Hepatocyte (in vitro differentiated cells): ENCODE data around the gene CHST15. TPM values are rescaled to one million over a fixed set of nuclear protein-coding genes. Genes with fewer than 3 reads are reported as not detected.
A peak's percentile ranks its signal among the peaks of the same experiment; 100 is the strongest.

ENCODE experiments used
- DNase-seq: peaks from one replicate; pipeline ENCODE4 v3.0.0-alpha.2; 2016; ENCODE audit warnings: low spot score
- H2AFZ ChIP-seq: fragments of 200-600 bp; sonication (generic); 2 replicates; pipeline ENCODE4 v1.6.0; 2016; ENCODE audit warnings: antibody characterized with exemption, mild to moderate bottlenecking
- H3K27ac ChIP-seq: fragments of 200-600 bp; sonication (generic); 2 replicates; pipeline ENCODE4 v1.5.1; 2016; ENCODE audit warnings: mild to moderate bottlenecking
- H3K27me3 ChIP-seq: fragments of 200-600 bp; sonication (generic); 2 replicates; pipeline ENCODE4 v1.6.1; 2016
- H3K36me3 ChIP-seq: fragments of 200-600 bp; sonication (generic); replicated peaks from 2 replicates; pipeline ENCODE4 v1.5.1; 2016; ENCODE audit warnings: low read depth; ENCODE audit not compliant: insufficient read depth
- H3K4me1 ChIP-seq: fragments of 200-600 bp; sonication (generic); 2 replicates; pipeline ENCODE4 v1.5.1; 2016; ENCODE audit warnings: mild to moderate bottlenecking, moderate library complexity; ENCODE audit not compliant: insufficient read depth
- H3K4me2 ChIP-seq: fragments of 200-600 bp; sonication (generic); 2 replicates; pipeline ENCODE4 v1.6.0; 2016
- H3K4me3 ChIP-seq: fragments of 200-600 bp; sonication (generic); 2 replicates; pipeline ENCODE4 v1.5.1; 2016; ENCODE audit warnings: mild to moderate bottlenecking
- H3K79me2 ChIP-seq: fragments of 200-600 bp; sonication (generic); 2 replicates; pipeline ENCODE4 v1.6.0; 2017; ENCODE audit warnings: mild to moderate bottlenecking
- H3K9me2 ChIP-seq: fragments of 200-600 bp; sonication (generic); replicated peaks from 2 replicates; pipeline ENCODE4 v1.6.0; 2017; ENCODE audit warnings: mild to moderate bottlenecking; ENCODE audit not compliant: insufficient read depth
- H3K9me3 ChIP-seq: fragments of 200-600 bp; sonication (generic); 2 replicates; pipeline ENCODE4 v1.5.1; 2016; ENCODE audit warnings: low read depth, mild to moderate bottlenecking
- H4K20me1 ChIP-seq: fragments of 200-600 bp; sonication (generic); 2 replicates; pipeline ENCODE4 v1.6.0; 2016; ENCODE audit warnings: mild to moderate bottlenecking; ENCODE audit not compliant: insufficient read depth, poor library complexity, severe bottlenecking
- EZH2 ChIP-seq: fragments of 200-600 bp; sonication (generic); IDR thresholded peaks from 2 replicates; pipeline ENCODE4 v1.6.1; 2016; ENCODE audit warnings: antibody characterized with exemption, mild to moderate bottlenecking, borderline replicate concordance
- EZH2phosphoT487 ChIP-seq: fragments of 200-600 bp; sonication (generic); IDR thresholded peaks from one replicate; pipeline ENCODE4 v1.6.1; 2018; ENCODE audit warnings: antibody characterized with exemption, mild to moderate bottlenecking, low read depth, moderate library complexity; ENCODE audit not compliant: unreplicated experiment, severe bottlenecking
- whole genome bisulfite sequencing: methylation state at CpG from one replicate; pipeline ENCODE4 v1.1.6; 2016; ENCODE audit warnings: low lambda C conversion rate; ENCODE audit errors: missing lambda C conversion rate; 5-methylcytosine and 5-hydroxymethylcytosine counted together
- polyA plus RNA-seq: library from polyadenylated mRNA; unstranded; fragments of >200 nt; fragmentation: Nextera tagmentation; extraction: Ambion mirVana; gene quantifications from 2 replicates; pipeline ENCODE4 v1.2.1, GENCODE V29; 2016
- total RNA-seq: library from RNA; depleted of rRNA; stranded (reverse); fragments of >200 nt; gene quantifications from 2 replicates; pipeline ENCODE4 v1.2.3, GENCODE V29; 2014
- TF ChIP-seq, protein P1 (sequence below): fragments of 200-600 bp; sonication (generic); IDR thresholded peaks from 2 replicates; pipeline ENCODE4 v1.5.1; 2016; ENCODE audit warnings: antibody characterized with exemption, mild to moderate bottlenecking; ENCODE audit not compliant: poor library complexity

Gene CHST15
- total and polyA plus RNA-seq, 2 experiments from 2014 or later, result 3.9 to 4.5 TPM

DNA sequence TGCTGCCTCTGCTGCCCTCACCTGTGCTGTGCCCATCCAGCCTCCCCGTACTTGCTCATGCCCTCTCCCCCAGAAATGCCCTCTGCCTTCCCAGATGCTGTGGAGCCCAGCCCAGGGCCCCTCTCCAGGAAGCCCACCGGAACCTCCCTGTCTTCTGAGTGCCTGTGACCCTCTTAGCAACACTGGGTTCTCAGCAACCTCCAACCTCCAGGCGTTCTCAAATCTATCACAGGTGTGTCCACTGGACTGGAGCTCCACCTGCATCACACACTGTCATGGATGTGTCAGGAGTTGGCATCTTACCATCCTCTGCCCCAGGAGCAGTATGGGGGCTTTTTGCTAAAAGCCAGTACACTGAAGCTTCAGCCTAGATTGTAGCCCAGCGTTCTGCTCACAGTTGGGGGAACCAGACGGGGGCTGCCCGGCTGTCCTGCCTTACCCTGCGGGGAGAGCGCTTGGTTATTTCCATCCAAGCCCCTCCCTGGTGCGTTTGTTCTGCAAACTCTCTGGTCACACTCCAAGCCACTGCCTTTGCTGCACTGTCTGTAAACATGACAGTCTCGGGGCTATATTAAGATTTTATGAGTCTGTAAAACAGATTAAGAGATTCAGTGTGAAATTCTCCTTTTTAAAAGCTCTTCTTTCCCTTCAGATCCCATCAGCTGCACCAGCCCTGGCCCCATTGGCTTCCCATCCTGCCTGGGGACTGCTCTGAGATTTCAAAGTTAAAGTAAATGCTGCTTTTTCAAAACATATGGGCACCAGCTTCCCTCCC is 130.5 kb downstream of the CHST15 start:
- H3K4me1 ChIP-seq, result peaks cover 10% of the 10 kb centered on the region
- no peak overlapping the region for H2AFZ ChIP-seq
- H3K4me3 ChIP-seq, result no peak overlapping the region
- H3K27ac ChIP-seq, result peak overlapping the region; percentile 32
- no peaks in the 10 kb centered on the region for H4K20me1 ChIP-seq
- no peaks in the 10 kb centered on the region for H3K9me3 ChIP-seq
- no peak for TF ChIP-seq EZH2
- no peak for TF ChIP-seq EZH2phosphoT487
- TF ChIP-seq, protein P1, sequence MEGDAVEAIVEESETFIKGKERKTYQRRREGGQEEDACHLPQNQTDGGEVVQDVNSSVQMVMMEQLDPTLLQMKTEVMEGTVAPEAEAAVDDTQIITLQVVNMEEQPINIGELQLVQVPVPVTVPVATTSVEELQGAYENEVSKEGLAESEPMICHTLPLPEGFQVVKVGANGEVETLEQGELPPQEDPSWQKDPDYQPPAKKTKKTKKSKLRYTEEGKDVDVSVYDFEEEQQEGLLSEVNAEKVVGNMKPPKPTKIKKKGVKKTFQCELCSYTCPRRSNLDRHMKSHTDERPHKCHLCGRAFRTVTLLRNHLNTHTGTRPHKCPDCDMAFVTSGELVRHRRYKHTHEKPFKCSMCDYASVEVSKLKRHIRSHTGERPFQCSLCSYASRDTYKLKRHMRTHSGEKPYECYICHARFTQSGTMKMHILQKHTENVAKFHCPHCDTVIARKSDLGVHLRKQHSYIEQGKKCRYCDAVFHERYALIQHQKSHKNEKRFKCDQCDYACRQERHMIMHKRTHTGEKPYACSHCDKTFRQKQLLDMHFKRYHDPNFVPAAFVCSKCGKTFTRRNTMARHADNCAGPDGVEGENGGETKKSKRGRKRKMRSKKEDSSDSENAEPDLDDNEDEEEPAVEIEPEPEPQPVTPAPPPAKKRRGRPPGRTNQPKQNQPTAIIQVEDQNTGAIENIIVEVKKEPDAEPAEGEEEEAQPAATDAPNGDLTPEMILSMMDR, result no peak
- H3K36me3 ChIP-seq, result no peaks in the 10 kb centered on the region
- peak overlapping the region; percentile 34 for H3K4me2 ChIP-seq
- peaks cover 7% of the 10 kb centered on the region for H3K27me3 ChIP-seq
- 44% methylated on average over 10 of the region's 10 CpGs for WGBS
- H3K9me2 ChIP-seq, result no peaks in the 10 kb centered on the region
- H3K79me2 ChIP-seq, result no peaks in the 10 kb centered on the region
- DNase-seq, result no peak

DNA sequence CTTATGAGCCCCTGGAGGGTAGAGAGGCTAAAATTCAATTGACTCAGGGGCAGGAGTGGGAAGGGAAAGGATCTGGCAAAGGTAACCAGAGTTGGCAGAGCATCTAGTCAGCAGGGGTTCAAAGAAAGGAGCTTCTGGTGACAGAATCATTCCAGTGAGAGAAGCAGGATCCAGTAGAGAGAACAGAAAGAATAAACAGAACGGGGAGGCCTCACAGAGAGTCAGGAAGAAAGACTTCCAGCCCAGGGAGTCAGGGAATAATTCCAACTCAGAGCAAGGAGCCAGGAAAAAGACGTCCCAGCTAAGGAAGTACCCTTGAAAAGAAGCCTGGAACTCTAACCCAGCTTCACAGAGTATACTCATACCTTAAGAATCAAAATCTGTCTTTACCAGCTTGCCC is 135.2 kb downstream of the CHST15 start:
- Histone ChIP-seq H3K4me1 (peaks cover 5% of the 10 kb centered on the region), H3K4me3 (no peak overlapping the region), H3K9me3 (no peaks in the 10 kb centered on the region), H3K36me3 (no peaks in the 10 kb centered on the region), H3K27ac (no peak overlapping the region), H2AFZ (no peak overlapping the region), H4K20me1 (no peaks in the 10 kb centered on the region), H3K27me3 (no peaks in the 10 kb centered on the region), H3K9me2 (no peaks in the 10 kb centered on the region), H3K79me2 (no peaks in the 10 kb centered on the region), H3K4me2 (no peak overlapping the region)
- WGBS, result 41% methylated on average over 2 of the region's 2 CpGs
- no peak for DNase-seq
- TF ChIP-seq, protein P1, result no peak
- TF ChIP-seq EZH2 (no peak), EZH2phosphoT487 (no peak)

Other genes starting within 250 kb of the CHST15 start
- gene CPXM2, start 201.8 kb downstream of the CHST15 start, total RNA-seq, result 4.9 and 5.3 TPM in 2 replicates
- gene CPXM2, start 201.8 kb downstream of the CHST15 start, polyA plus RNA-seq, result 0.88 and 3.7 TPM in 2 replicates